ENCODE results near the gene ZKSCAN5. TPM values are rescaled to one million over a fixed set of nuclear protein-coding genes. Genes with fewer than 3 reads are reported as not detected.

Gene ZKSCAN5
- total RNA-seq, 2 donors from 2014 or later: 5.6 to 6.6 TPM

Other genes with a start within 250 kb of the ZKSCAN5 start
- gene MYH16, start 231.8 kb upstream of the ZKSCAN5 start, total RNA-seq: not detected
- gene ARPC1A, start 178.8 kb upstream of the ZKSCAN5 start, total RNA-seq: 100 to 1,000 TPM; 173 to 231 TPM
- gene ARPC1B, start 129.9 kb upstream of the ZKSCAN5 start, total RNA-seq: 100 to 1,000 TPM; 141 to 143 TPM
- 100 to 1,000 TPM in 1 of 2 donors, 10 to 100 TPM in 1; 79.7 to 133 TPM for gene PDAP1, start 96.1 kb upstream of the ZKSCAN5 start, total RNA-seq
- 100 to 1,000 TPM in 1 of 2 donors, 10 to 100 TPM in 1; 82.8 to 113 TPM for gene BUD31, start 95.7 kb upstream of the ZKSCAN5 start, total RNA-seq
- 1 to 10 TPM; 4.5 to 7.6 TPM for gene PTCD1, start 65.9 kb upstream of the ZKSCAN5 start, total RNA-seq
- 10 to 100 TPM; 16.6 to 39.2 TPM for gene CPSF4, start 65.7 kb upstream of the ZKSCAN5 start, total RNA-seq
- 100 to 1,000 TPM; 392 to 534 TPM for gene ATP5MF, start 38.5 kb upstream of the ZKSCAN5 start, total RNA-seq
- gene ZNF789, start 31.8 kb upstream of the ZKSCAN5 start, total RNA-seq: 10 to 100 TPM in 1 of 2 donors, 1 to 10 TPM in 1; 9.0 to 23.0 TPM
- 10 to 100 TPM; 26.4 to 29.8 TPM for gene ZNF394, start 4.4 kb upstream of the ZKSCAN5 start, total RNA-seq
- gene FAM200A, start 47.5 kb downstream of the ZKSCAN5 start, total RNA-seq: 1 to 10 TPM; 4.1 to 5.0 TPM
- gene ZNF655, start 54.0 kb downstream of the ZKSCAN5 start, total RNA-seq: 10 to 100 TPM; 41.8 to 50.7 TPM
- gene TMEM225B, start 93.6 kb downstream of the ZKSCAN5 start, total RNA-seq: under 1 TPM in 1 of 2 donors, not detected in 1; 0.74 TPM
- gene ZSCAN25, start 112.3 kb downstream of the ZKSCAN5 start, total RNA-seq: 10 to 100 TPM; 10.4 to 20.2 TPM
- 100 to 1,000 TPM in 1 of 2 donors, 10 to 100 TPM in 1; 52.6 to 112 TPM for gene CYP3A5, start 175.3 kb downstream of the ZKSCAN5 start, total RNA-seq
- gene CYP3A7, start 230.5 kb downstream of the ZKSCAN5 start, total RNA-seq: not detected